SK-N-SH (cell line): ENCODE measurements around the gene OR4D11. TPM values are rescaled to one million over a fixed set of nuclear protein-coding genes. Genes with fewer than 3 reads are reported as not detected.

Experiments
- CTCF ChIA-PET: fragments of 300-600, 350-600 bp; formaldehyde crosslinking; extraction: SDS; loops from one replicate; lab custom pipeline; 2021; lab: Yijun Ruan, JAX
- POLR2A ChIA-PET: fragments of 350-600 bp; sonication (Branson Sonifier 250); formaldehyde crosslinking; extraction: SDS; loops from one replicate; lab custom pipeline; 2020; ENCODE audit warnings: antibody characterized with exemption, inconsistent platforms; lab: Yijun Ruan, JAX
- DNase-seq: peaks from one replicate; pipeline ENCODE4 v3.0.0; 2012
- H2AFZ ChIP-seq: fragments of 200-600 bp; sonication (generic); 2 replicates; pipeline ENCODE4 v1.8.1; 2016; ENCODE audit warnings: antibody characterized with exemption, mild to moderate bottlenecking, low read depth
- H3F3A ChIP-seq: fragments of 200-600 bp; sonication (generic); replicated peaks from 2 replicates; pipeline ENCODE3; 2016; ENCODE audit warnings: antibody characterized with exemption, mild to moderate bottlenecking; ENCODE audit not compliant: insufficient read depth
- H3K27ac ChIP-seq, 2 experiments: fragments of 200-500 bp in 1 of 2; fragments of 200-600 bp in 1 of 2; sonication (Bioruptor generic) in 1 of 2; sonication (generic), shearing (Covaris generic) in 1 of 2; 2 replicates each; pipeline versions ENCODE4 v1.5.1 to v1.6.1; 2014 to 2016; ENCODE audit warnings: low read depth in 2 of 2, inconsistent platforms in 1 of 2, low read length in 1 of 2, mild to moderate bottlenecking in 1 of 2, mixed read lengths in 1 of 2
- H3K27me3 ChIP-seq: fragments of 200-600 bp; sonication (generic), shearing (Covaris generic); 2 replicates; pipeline ENCODE4 v1.6.1; 2016; ENCODE audit warnings: mixed run types; ENCODE audit not compliant: insufficient read depth
- H3K36me3 ChIP-seq, 2 experiments: fragments of 200-500 bp in 1 of 2; fragments of 200-600 bp in 1 of 2; sonication (Bioruptor generic) in 1 of 2; sonication (generic) in 1 of 2; replicated peaks in 1 of 2; 2 replicates each; pipeline versions ENCODE3 to v1.5.1; 2014 to 2016; ENCODE audit warnings: low read length in 1 of 2, mild to moderate bottlenecking in 1 of 2; ENCODE audit not compliant: insufficient read depth in 2 of 2, control insufficient read depth in 1 of 2
- H3K4me1 ChIP-seq, 2 experiments: fragments of 200-500 bp in 1 of 2; fragments of 200-600 bp in 1 of 2; sonication (Bioruptor generic) in 1 of 2; sonication (generic), shearing (Covaris generic) in 1 of 2; 2 replicates each; pipeline versions ENCODE4 v1.5.1 to v1.6.1; 2014 to 2016; ENCODE audit warnings: low read depth in 1 of 2, low read length in 1 of 2, mixed run types in 1 of 2; ENCODE audit not compliant: insufficient read depth in 2 of 2, control insufficient read depth in 1 of 2
- H3K4me2 ChIP-seq: fragments of 200-600 bp; sonication (generic), shearing (Covaris generic); 2 replicates; pipeline ENCODE4 v1.6.1; 2017; ENCODE audit warnings: mixed run types
- H3K4me3 ChIP-seq, 2 experiments: fragments of 200-500 bp in 1 of 2; fragments of 200-600 bp in 1 of 2; sonication (Bioruptor generic) in 1 of 2; sonication (generic), shearing (Covaris generic) in 1 of 2; 2 replicates each; pipeline versions ENCODE4 v1.5.1 to v1.8.1; 2014 to 2016; ENCODE audit warnings: low read depth in 2 of 2, inconsistent platforms in 1 of 2, low read length in 1 of 2, mild to moderate bottlenecking in 1 of 2, mixed read lengths in 1 of 2, moderate library complexity in 1 of 2
- H3K79me2 ChIP-seq: fragments of 200-600 bp; sonication (generic); 2 replicates; pipeline ENCODE4 v1.8.1; 2017; ENCODE audit warnings: mild to moderate bottlenecking; ENCODE audit not compliant: insufficient read depth
- H3K9ac ChIP-seq: fragments of 200-600 bp; sonication (generic); 2 replicates; pipeline ENCODE4 v1.6.1; 2017; ENCODE audit warnings: mixed run types
- H3K9me2 ChIP-seq: fragments of 200-600 bp; sonication (generic); 2 replicates; pipeline ENCODE4 v1.6.1; 2017; ENCODE audit warnings: mixed run types
- H3K9me3 ChIP-seq: fragments of 200-600 bp; sonication (generic); 2 replicates; pipeline ENCODE4 v1.6.1; 2017; ENCODE audit warnings: mixed run types, mild to moderate bottlenecking, moderate library complexity
- H4K20me1 ChIP-seq: fragments of 200-600 bp; sonication (generic); 2 replicates; pipeline ENCODE4 v1.6.1; 2017; ENCODE audit warnings: mild to moderate bottlenecking, mixed run types; ENCODE audit not compliant: insufficient read depth
- EZH2phosphoT487 ChIP-seq: fragments of 200-600 bp; sonication (generic); IDR thresholded peaks from 2 replicates; pipeline ENCODE4 v1.6.1; 2017; ENCODE audit warnings: low read depth, mixed run types, mild to moderate bottlenecking, antibody characterized with exemption, moderate library complexity, borderline replicate concordance
- FOXJ3 ChIP-seq: sonication (generic); formaldehyde crosslinking; IDR thresholded peaks from 2 replicates; pipeline ENCODE4 v1.5.1; 2020; ENCODE audit warnings: mild to moderate bottlenecking, missing genetic modification reagents
- FOXM1 ChIP-seq: IDR thresholded peaks from 2 replicates; pipeline ENCODE4 v1.4.0; 2012; ENCODE audit warnings: low read depth, mild to moderate bottlenecking
- GABPA ChIP-seq: IDR thresholded peaks from 2 replicates; pipeline ENCODE4 v1.4.0; 2012; ENCODE audit warnings: low read depth, mild to moderate bottlenecking
- IRF3 ChIP-seq: fragments of 150-350 bp; IDR thresholded peaks from 2 replicates; pipeline ENCODE4 v1.6.1; 2016; ENCODE audit warnings: mild to moderate bottlenecking, low read depth, low read length
- JUND ChIP-seq: IDR thresholded peaks from 2 replicates; pipeline ENCODE4 v1.4.0; 2012
- MEF2A ChIP-seq: IDR thresholded peaks from 2 replicates; pipeline ENCODE4 v1.4.0; 2012; ENCODE audit warnings: low read depth, borderline replicate concordance
- MXI1 ChIP-seq: IDR thresholded peaks from 2 replicates; pipeline ENCODE4 v1.6.1; 2012; ENCODE audit warnings: mild to moderate bottlenecking, low read depth, low read length, improper control_type of control experiment
- RCOR1 ChIP-seq: fragments of 150-350 bp; IDR thresholded peaks from 2 replicates; pipeline ENCODE4 v1.6.1; 2017; ENCODE audit warnings: antibody characterized with exemption, low read length
- REST ChIP-seq: IDR thresholded peaks from 2 replicates; pipeline ENCODE4 v1.6.1; 2012; ENCODE audit warnings: mild to moderate bottlenecking, low read depth, low read length, moderate library complexity
- USF1 ChIP-seq: IDR thresholded peaks from 2 replicates; pipeline ENCODE4 v1.4.0; 2012; ENCODE audit warnings: low read depth, borderline replicate concordance
- ZBTB33 ChIP-seq: IDR thresholded peaks from 2 replicates; pipeline ENCODE4 v1.4.0; 2012; ENCODE audit warnings: low read depth, borderline replicate concordance
- WGBS: methylation state at CpG from one replicate; pipeline ENCODE4 v1.1.6; 2017; ENCODE audit warnings: low lambda C conversion rate; 5-methylcytosine and 5-hydroxymethylcytosine counted together
- polyA plus RNA-seq, 3 experiments: library from polyadenylated mRNA; depleted of rRNA; stranded (reverse); fragments of >200 nt; gene quantifications; 2 replicates each; pipeline ENCODE4 v1.2.3, GENCODE V29; 2012
- TF ChIP-seq, protein P1 (sequence below): fragments of 200-600 bp; sonication (generic); IDR thresholded peaks from 2 replicates; pipeline ENCODE4 v1.6.1; 2017; ENCODE audit warnings: antibody characterized with exemption, mild to moderate bottlenecking, moderate library complexity
- TF ChIP-seq, protein P2 (sequence below): IDR thresholded peaks from 2 replicates; pipeline ENCODE4 v1.4.0; 2012; ENCODE audit warnings: low read depth

Gene OR4D11
- polyA plus RNA-seq, 1 of the 3 experiments (the other 2 are of a cell fraction) = not detected

DNA sequence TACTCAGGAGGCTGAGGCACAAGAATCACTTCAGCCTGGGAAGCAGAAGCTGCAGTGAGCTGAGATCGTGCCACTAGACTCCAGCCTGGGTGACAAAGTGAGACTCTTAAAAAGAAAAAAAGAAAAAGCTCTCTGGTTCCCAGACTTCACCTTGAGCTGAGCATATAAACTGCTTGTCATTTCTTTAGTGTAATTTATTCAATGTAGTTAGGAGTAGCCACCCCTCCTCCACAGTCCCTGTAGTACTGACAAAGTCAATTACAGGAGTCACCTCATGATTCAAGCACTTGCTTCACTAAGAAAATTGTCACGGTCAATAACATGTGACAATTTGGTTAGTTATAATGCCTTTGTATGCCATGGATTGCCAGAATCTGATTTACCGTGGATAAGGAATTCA lies 23.0 kb upstream of the OR4D11 start:
- Histone ChIP-seq H3K4me2 (no peak overlapping the region), H3K9me3 (no peaks in the 10 kb centered on the region), H3K27ac (no peak overlapping the region), H3K9me2 (no peaks in the 10 kb centered on the region), H3K4me1 (no peaks in the 10 kb centered on the region)
- WGBS = 2% methylated on average over 3 of the region's 3 CpGs
- TF ChIP-seq JUND = no peak
- TF ChIP-seq, protein P1, sequence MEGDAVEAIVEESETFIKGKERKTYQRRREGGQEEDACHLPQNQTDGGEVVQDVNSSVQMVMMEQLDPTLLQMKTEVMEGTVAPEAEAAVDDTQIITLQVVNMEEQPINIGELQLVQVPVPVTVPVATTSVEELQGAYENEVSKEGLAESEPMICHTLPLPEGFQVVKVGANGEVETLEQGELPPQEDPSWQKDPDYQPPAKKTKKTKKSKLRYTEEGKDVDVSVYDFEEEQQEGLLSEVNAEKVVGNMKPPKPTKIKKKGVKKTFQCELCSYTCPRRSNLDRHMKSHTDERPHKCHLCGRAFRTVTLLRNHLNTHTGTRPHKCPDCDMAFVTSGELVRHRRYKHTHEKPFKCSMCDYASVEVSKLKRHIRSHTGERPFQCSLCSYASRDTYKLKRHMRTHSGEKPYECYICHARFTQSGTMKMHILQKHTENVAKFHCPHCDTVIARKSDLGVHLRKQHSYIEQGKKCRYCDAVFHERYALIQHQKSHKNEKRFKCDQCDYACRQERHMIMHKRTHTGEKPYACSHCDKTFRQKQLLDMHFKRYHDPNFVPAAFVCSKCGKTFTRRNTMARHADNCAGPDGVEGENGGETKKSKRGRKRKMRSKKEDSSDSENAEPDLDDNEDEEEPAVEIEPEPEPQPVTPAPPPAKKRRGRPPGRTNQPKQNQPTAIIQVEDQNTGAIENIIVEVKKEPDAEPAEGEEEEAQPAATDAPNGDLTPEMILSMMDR = no peak
- no peak for TF ChIP-seq REST
- no peak for TF ChIP-seq RCOR1
- no peak for TF ChIP-seq FOXJ3 (CRISPR knock-in tag)
- TF ChIP-seq FOXM1 = no peak
- no peak for TF ChIP-seq ZBTB33
- TF ChIP-seq MEF2A = no peak
- TF ChIP-seq EZH2phosphoT487 = no peak
- TF ChIP-seq, protein P2, sequence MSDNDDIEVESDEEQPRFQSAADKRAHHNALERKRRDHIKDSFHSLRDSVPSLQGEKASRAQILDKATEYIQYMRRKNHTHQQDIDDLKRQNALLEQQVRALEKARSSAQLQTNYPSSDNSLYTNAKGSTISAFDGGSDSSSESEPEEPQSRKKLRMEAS = no peak
- TF ChIP-seq MXI1 = no peak
- no peak for TF ChIP-seq USF1
- TF ChIP-seq GABPA = no peak
- TF ChIP-seq IRF3 = no peak
- TF ChIP-seq, all 33 proteins: peak for 0
- H3F3A ChIP-seq = no peaks in the 10 kb centered on the region
- no peaks in the 10 kb centered on the region for H3K36me3 ChIP-seq
- no peak overlapping the region for H2AFZ ChIP-seq
- POLR2A ChIA-PET = no interaction called here
- no peak overlapping the region for H3K4me3 ChIP-seq
- H3K27me3 ChIP-seq = no peaks in the 10 kb centered on the region; the same call in 1 of the 2 replicates
- H3K9ac ChIP-seq = no peak overlapping the region
- H3K79me2 ChIP-seq = no peaks in the 10 kb centered on the region
- CTCF ChIA-PET = no interaction called here
- no peak for DNase-seq
- H4K20me1 ChIP-seq = no peaks in the 10 kb centered on the region
